22Rv1 (cell line): ENCODE data around the gene SERPINE2.
A peak's percentile ranks its signal among the peaks of the same experiment; 100 is the strongest.

ENCODE experiments used
- H3K27ac ChIP-seq: fragments of 450-650 bp; 2 replicates; pipeline ENCODE4 v1.5.1; 2017
- CTCF ChIP-seq: fragments of 450-650 bp; IDR thresholded peaks from 2 replicates; pipeline ENCODE4 v1.5.1; 2017; ENCODE audit warnings: mild to moderate bottlenecking
- ZFX ChIP-seq: fragments of 450-650 bp; IDR thresholded peaks from 2 replicates; pipeline ENCODE4 v1.6.1; 2017; ENCODE audit warnings: antibody characterized with exemption, borderline replicate concordance

Gene SERPINE2

DNA sequence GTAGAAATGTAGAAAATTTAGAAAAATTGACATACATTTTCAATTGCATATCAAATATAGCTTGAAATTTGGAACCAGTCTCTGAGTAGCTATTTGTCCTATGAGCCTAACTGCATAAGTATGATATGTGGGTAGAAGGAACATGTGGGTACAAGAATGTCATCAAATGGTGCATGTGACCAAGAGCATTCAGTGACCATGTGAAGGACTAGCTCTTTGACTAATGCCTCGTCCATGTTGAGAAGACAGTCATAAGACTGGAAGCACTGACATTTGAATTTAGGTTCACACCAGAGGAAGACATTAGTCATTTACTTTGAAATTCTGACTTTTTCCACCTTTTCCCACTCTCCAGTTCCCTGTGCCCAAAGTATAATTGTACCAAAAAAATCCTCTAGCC lies 69.2 kb downstream of the SERPINE2 start:
- no peak overlapping the region for H3K27ac ChIP-seq

GRCh38 chr2:223969315-223969714 lies 69.8 kb downstream of the SERPINE2 start:
- TF ChIP-seq ZFX, result no peak
- no peak for TF ChIP-seq CTCF
- no peak overlapping the region for H3K27ac ChIP-seq

More for the DNA sequence above, 69.2 kb downstream of the SERPINE2 start:
- TF ChIP-seq CTCF (no peak), ZFX (no peak)

- H3K27ac ChIP-seq, result no peak overlapping the region
- TF ChIP-seq ZFX, result no peak
These were observed 71.1 kb downstream of the SERPINE2 start for GRCh38 chr2:223967981-223968380.

DNA sequence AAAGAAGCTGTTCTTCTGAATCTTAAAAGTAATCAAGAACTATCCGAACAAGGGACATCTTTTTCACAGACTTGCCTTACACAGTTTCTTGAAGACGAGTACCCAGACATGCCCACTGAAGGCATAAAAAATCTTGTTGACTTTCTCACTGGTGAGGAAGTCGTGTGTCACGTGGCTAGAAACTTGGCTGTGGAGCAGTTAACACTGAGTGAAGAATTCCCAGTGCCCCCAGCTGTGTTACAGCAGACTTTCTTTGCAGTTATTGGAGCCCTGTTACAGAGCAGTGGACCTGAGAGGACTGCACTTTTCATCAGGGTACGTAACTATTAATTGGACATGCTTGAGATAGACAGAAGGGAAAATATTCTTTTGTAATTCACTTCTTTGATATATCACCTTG lies 79.4 kb downstream of the SERPINE2 start:
- TF ChIP-seq CTCF, result no peak
- TF ChIP-seq ZFX, result no peak
- no peak overlapping the region for H3K27ac ChIP-seq

GRCh38 chr2:223957092-223957851 lies 81.8 kb downstream of the SERPINE2 start, which contains the start of gene MRPL44:
Gene MRPL44, plus strand, starts transcription at chr2:223957463. Its CDS starts 10 bp downstream, at chr2:223957473.
- H3K27ac ChIP-seq, result peak within 1 kb of the TSS; percentile 61
- TF ChIP-seq CTCF, result no peak
- no peak for TF ChIP-seq ZFX

- H3K27ac ChIP-seq, result no peak overlapping the region
- no peak for TF ChIP-seq CTCF
- TF ChIP-seq ZFX, result no peak
These were observed 82.8 kb downstream of the SERPINE2 start for GRCh38 chr2:223956300-223956699.

DNA sequence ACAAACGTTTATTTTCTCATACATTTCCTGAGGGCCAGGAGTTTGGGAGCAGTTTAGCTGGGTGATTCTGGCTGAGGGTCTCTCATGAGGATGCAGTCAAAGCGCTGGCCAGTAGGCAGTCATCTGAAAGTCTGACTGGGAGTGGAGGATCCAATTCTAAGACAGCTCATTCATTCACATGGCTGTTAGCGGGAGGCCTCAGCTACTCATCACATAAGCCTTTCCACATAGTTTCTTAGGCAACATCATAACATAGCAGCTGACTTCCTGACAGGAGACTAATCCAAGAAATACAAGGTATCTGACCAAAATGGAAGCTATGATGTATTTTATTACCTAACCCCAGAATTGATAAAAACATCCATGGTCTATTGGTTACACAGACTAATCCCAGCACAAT lies 84.7 kb downstream of the SERPINE2 start:
- H3K27ac ChIP-seq, result no peak overlapping the region
- TF ChIP-seq CTCF (no peak), ZFX (no peak)
